Memory B cell (primary cell): ENCODE data around the gene GNB5.

Experiments used
- ATAC-seq: fragments of 150-1000 bp; cut with Tn5 transposase; 2 replicates; pipeline ENCODE4 v1.10.0; 2021; ENCODE audit warnings: low read depth, mild to moderate bottlenecking, moderate library complexity
- DNase-seq, 2 donors: peaks; one replicate each; pipeline ENCODE4 v3.0.0; 2022; ENCODE audit warnings: low spot score in 2 of 2
- H3K27ac Mint-ChIP-seq: one replicate; pipeline ENCODE4 v1.8.0; 2022; ENCODE audit warnings: mild to moderate bottlenecking, moderate library complexity, mixed read lengths
- H3K27me3 Mint-ChIP-seq: one replicate; pipeline ENCODE4 v1.8.0; 2022; ENCODE audit warnings: mixed read lengths
- H3K36me3 Mint-ChIP-seq: one replicate; pipeline ENCODE4 v1.8.0; 2022; ENCODE audit warnings: mild to moderate bottlenecking, mixed read lengths
- H3K4me1 Mint-ChIP-seq: one replicate; pipeline ENCODE4 v1.8.0; 2022; ENCODE audit warnings: mixed read lengths
- H3K4me3 Mint-ChIP-seq: one replicate; pipeline ENCODE4 v1.8.0; 2022; ENCODE audit warnings: mild to moderate bottlenecking, moderate library complexity, mixed read lengths
- H3K9me3 Mint-ChIP-seq: one replicate; pipeline ENCODE4 v1.8.0; 2022; ENCODE audit warnings: mixed read lengths

The GNB5 gene

DNA sequence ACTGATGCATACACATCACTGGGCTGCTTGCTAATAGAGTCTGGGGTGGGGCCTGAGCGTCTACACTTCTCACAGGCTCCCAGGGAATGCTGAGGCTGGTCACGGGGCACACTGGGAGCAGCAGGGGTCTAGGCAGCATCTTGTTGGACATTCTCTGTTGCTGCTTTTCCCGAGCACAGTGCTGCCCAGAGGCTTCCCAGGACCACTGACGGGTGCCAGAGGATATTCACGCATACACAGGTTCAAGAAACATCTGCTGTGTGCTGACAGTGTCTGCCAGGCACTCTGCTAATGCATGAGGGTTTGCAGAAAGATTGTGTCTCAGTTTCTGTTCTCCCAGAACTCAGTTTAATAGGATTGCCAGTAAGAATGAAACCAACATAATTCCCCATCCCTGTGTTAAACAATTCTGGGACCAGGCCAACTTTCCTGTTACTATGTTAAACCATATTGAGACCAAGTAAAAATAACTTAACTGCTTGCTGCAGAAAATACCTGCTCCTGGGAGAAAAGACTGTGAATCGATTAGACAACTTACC is 54.7 kb downstream of the GNB5 start:
- Mint-ChIP-seq H3K4me3 (no peak overlapping the region), H3K27me3 (no peaks in the 10 kb centered on the region), H3K4me1 (peaks cover 18% of the 10 kb centered on the region), H3K36me3 (peaks cover 36% of the 10 kb centered on the region), H3K9me3 (no peaks in the 10 kb centered on the region), H3K27ac (peak overlapping the region; percentile 68)
- no peak for ATAC-seq
- no peak for DNase-seq

- Mint-ChIP-seq H3K4me1 (peaks cover 14% of the 10 kb centered on the region), H3K27me3 (no peaks in the 10 kb centered on the region), H3K4me3 (no peak overlapping the region), H3K27ac (no peak overlapping the region), H3K36me3 (peaks cover 28% of the 10 kb centered on the region), H3K9me3 (no peaks in the 10 kb centered on the region)
- ATAC-seq (no peak), DNase-seq (no peak)
These were observed 56.6 kb downstream of the GNB5 start for GRCh38 chr15:52134502-52135144.

DNA sequence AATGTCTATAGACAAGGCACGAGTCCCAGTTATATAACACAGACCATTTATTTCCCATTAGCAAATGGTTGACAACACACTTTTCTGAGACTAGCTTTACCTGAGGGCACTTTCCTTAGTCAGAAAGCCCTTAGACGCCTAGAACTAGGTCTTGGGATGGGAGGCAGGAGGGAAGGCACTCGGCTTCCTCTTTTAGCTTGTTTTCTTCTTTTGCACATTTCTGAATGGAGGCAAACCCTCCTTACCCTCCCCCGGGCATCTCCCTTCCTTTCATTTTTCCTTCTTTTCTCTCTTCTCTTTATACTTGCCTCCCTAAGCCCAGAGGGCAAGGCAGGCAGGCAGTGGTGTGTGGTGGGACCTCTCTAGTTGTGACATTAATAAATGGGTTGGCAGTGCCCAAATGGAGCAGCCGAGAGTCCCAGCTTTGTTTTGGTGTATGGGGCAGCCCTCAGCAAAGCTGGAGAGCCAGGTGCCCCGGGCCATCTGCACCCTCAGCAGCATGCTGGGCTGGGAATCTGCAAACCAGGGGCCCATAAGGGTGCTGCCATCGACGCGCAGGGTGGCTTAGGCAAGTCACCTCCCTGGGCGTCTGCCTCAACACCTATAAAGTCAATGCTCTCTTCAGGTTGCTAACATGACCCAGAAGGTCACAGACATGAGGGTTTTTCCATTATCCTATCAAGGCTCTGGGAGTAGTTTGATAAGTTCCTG is 57.5 kb downstream of the GNB5 start:
- Mint-ChIP-seq H3K36me3 (peaks cover 27% of the 10 kb centered on the region), H3K4me1 (peaks cover 13% of the 10 kb centered on the region), H3K27ac (no peak overlapping the region), H3K4me3 (no peak overlapping the region), H3K9me3 (no peaks in the 10 kb centered on the region), H3K27me3 (no peaks in the 10 kb centered on the region)
- ATAC-seq (no peak), DNase-seq (no peak)

- peaks cover 29% of the 10 kb centered on the region for H3K36me3 Mint-ChIP-seq
- no peaks in the 10 kb centered on the region for H3K9me3 Mint-ChIP-seq
- DNase-seq (no peak), ATAC-seq (no peak)
- no peaks in the 10 kb centered on the region for H3K27me3 Mint-ChIP-seq
- H3K27ac Mint-ChIP-seq, result no peak overlapping the region
- H3K4me3 Mint-ChIP-seq, result no peak overlapping the region
- peaks cover 10% of the 10 kb centered on the region for H3K4me1 Mint-ChIP-seq
These were observed 59.1 kb downstream of the GNB5 start for GRCh38 chr15:52132066-52132465.

DNA sequence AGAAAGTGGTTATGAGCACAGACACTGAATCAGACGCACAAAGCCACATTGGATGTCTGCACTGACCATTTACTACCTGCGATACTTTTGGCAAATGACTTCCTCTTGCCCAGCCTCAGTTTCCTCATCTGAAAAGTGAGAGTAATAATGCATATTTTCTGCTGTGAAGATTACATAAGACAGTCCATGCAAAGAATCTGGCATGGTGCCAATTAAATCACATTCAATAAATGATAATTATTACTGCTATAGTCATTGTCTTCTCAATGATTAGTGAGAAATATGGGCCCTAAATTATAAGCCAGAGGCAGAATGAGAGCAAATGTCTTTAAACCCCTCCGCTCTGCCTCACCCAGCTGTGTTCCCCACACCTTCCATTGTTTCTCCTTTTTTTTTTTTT is 62.6 kb downstream of the GNB5 start:
- no peak for DNase-seq
- Mint-ChIP-seq H3K9me3 (no peaks in the 10 kb centered on the region), H3K27ac (no peak overlapping the region), H3K4me3 (no peak overlapping the region), H3K4me1 (no peaks in the 10 kb centered on the region), H3K27me3 (no peaks in the 10 kb centered on the region), H3K36me3 (peaks cover 26% of the 10 kb centered on the region)
- no peak for ATAC-seq

DNA sequence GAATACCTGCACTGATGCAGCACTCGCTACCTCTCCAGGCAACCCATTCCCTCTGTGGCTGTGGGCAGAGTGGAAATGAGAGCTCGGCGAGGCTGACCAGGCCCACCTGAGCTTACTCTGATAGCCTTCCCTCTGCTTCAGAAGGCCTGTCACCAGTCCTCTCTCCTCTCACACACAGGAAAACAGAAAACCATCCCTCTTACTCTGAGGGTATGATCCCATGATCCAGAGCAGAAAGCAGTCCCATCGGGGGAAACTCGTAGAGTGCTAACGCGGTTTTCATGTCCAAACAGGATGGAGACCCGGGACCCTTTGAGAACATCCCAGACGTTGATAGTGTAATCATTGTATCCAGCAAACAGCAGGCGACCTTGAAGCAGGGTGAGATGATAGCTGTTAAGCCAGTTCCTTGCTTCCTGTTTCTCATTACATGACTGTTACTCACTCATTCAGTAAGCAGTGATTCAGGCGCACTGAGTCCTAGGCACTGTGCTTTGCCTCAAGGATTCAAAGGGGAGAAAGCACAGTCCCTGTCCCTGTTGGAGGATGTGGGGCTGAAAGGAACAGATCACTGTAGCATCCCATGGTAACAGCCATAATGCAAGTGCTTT is 66.8 kb downstream of the GNB5 start:
- Mint-ChIP-seq H3K4me3 (no peak overlapping the region), H3K27ac (peak overlapping the region; percentile 35), H3K27me3 (no peaks in the 10 kb centered on the region), H3K4me1 (no peaks in the 10 kb centered on the region), H3K36me3 (peaks cover 18% of the 10 kb centered on the region), H3K9me3 (no peaks in the 10 kb centered on the region)
- DNase-seq (no peak), ATAC-seq (no peak)

- Mint-ChIP-seq H3K27ac (no peak overlapping the region), H3K36me3 (peaks cover 17% of the 10 kb centered on the region), H3K4me1 (peaks cover 3% of the 10 kb centered on the region), H3K27me3 (no peaks in the 10 kb centered on the region), H3K9me3 (no peaks in the 10 kb centered on the region), H3K4me3 (no peak overlapping the region)
- DNase-seq (no peak), ATAC-seq (no peak)
These were observed 69.3 kb downstream of the GNB5 start for GRCh38 chr15:52121896-52122295.

GRCh38 chr15:52121006-52121405 is 70.2 kb downstream of the GNB5 start:
- Mint-ChIP-seq H3K27ac (no peak overlapping the region), H3K36me3 (peaks cover 17% of the 10 kb centered on the region), H3K4me3 (no peak overlapping the region), H3K4me1 (peaks cover 3% of the 10 kb centered on the region), H3K9me3 (no peaks in the 10 kb centered on the region), H3K27me3 (no peaks in the 10 kb centered on the region)
- ATAC-seq, result no peak
- no peak for DNase-seq

DNA sequence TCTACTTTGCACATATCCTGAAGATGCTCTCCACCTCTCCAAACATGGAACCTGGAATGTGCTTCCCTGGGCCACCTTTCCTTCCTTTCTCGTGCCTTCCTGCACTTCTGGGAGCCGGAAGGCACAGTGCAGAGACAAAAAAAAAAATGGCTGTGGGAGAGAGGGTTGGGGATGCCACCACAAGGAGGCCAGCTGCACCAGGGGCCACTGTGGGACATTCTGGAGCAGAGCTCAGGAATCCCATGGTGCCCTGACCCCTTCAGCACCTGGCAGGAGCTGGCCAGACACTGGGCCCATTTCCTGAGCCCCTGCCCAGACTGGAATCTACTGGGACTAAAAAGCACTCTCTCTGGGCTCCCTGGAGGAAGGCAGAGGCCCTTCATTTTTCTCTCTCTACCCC is 70.7 kb downstream of the GNB5 start:
- ATAC-seq, result no peak
- Mint-ChIP-seq H3K9me3 (no peaks in the 10 kb centered on the region), H3K36me3 (peaks cover 16% of the 10 kb centered on the region), H3K27ac (no peak overlapping the region), H3K27me3 (no peaks in the 10 kb centered on the region), H3K4me3 (no peak overlapping the region), H3K4me1 (peaks cover 6% of the 10 kb centered on the region)
- no peak for DNase-seq

GRCh38 chr15:52118969-52119749 is 72.0 kb downstream of the GNB5 start:
- Mint-ChIP-seq H3K4me3 (no peak overlapping the region), H3K27ac (no peak overlapping the region), H3K4me1 (peaks cover 6% of the 10 kb centered on the region), H3K36me3 (peaks cover 13% of the 10 kb centered on the region), H3K9me3 (no peaks in the 10 kb centered on the region), H3K27me3 (no peaks in the 10 kb centered on the region)
- DNase-seq, result no peak
- no peak for ATAC-seq

- H3K27me3 Mint-ChIP-seq, result no peaks in the 10 kb centered on the region
- DNase-seq (no peak), ATAC-seq (no peak)
- peaks cover 7% of the 10 kb centered on the region for H3K36me3 Mint-ChIP-seq
- no peak overlapping the region for H3K4me3 Mint-ChIP-seq
- H3K27ac Mint-ChIP-seq, result peak overlapping the region; percentile 83
- H3K4me1 Mint-ChIP-seq, result peaks cover 6% of the 10 kb centered on the region
- H3K9me3 Mint-ChIP-seq, result no peaks in the 10 kb centered on the region
These were observed 73.6 kb downstream of the GNB5 start for GRCh38 chr15:52117549-52117948.

GRCh38 chr15:52115598-52116427 is 75.4 kb downstream of the GNB5 start:
- H3K36me3 Mint-ChIP-seq, result peaks cover 5% of the 10 kb centered on the region
- H3K27me3 Mint-ChIP-seq, result no peaks in the 10 kb centered on the region
- H3K9me3 Mint-ChIP-seq, result no peaks in the 10 kb centered on the region
- H3K4me3 Mint-ChIP-seq, result no peak overlapping the region
- ATAC-seq, result no peak
- DNase-seq, result no peak
- H3K27ac Mint-ChIP-seq, result no peak overlapping the region
- peaks cover 6% of the 10 kb centered on the region for H3K4me1 Mint-ChIP-seq

GRCh38 chr15:52114261-52115055 is 76.7 kb downstream of the GNB5 start:
- ATAC-seq, result no peak
- Mint-ChIP-seq H3K4me3 (no peak overlapping the region), H3K4me1 (peaks cover 13% of the 10 kb centered on the region), H3K9me3 (no peaks in the 10 kb centered on the region), H3K27me3 (no peaks in the 10 kb centered on the region), H3K27ac (no peak overlapping the region), H3K36me3 (peaks cover 4% of the 10 kb centered on the region)
- DNase-seq, result no peak
